Neural progenitor cell (in vitro differentiated cells): Measurements from ENCODE around the gene MYLK. TPM values are rescaled to one million over a fixed set of nuclear protein-coding genes. Genes with fewer than 3 reads are reported as not detected.

Experiments used
- DNase-seq: peaks from one replicate; pipeline ENCODE4 v3.0.0-alpha.2; 2016; ENCODE audit warnings: low spot score
- H2AFZ ChIP-seq: fragments of 200-600 bp; sonication (generic); replicated peaks from 2 replicates; pipeline ENCODE4 v1.6.1; 2016; ENCODE audit warnings: antibody characterized with exemption
- H3F3A ChIP-seq: fragments of 200-600 bp; sonication (generic); 2 replicates; pipeline ENCODE4 v1.6.1; 2016; ENCODE audit warnings: antibody characterized with exemption, low read depth
- H3K27ac ChIP-seq: fragments of 200-600 bp; sonication (generic); 2 replicates; pipeline ENCODE4 v1.5.1; 2016; ENCODE audit warnings: mild to moderate bottlenecking
- H3K27me3 ChIP-seq: fragments of 200-600 bp; sonication (generic); 2 replicates; pipeline ENCODE4 v1.6.1; 2016; ENCODE audit warnings: mild to moderate bottlenecking, moderate library complexity
- H3K36me3 ChIP-seq: fragments of 200-600 bp; sonication (generic); 2 replicates; pipeline ENCODE4 v1.5.1; 2016
- H3K4me1 ChIP-seq: fragments of 200-600 bp; sonication (generic); 2 replicates; pipeline ENCODE4 v1.6.1; 2016; ENCODE audit warnings: mixed run types
- H3K4me2 ChIP-seq: fragments of 200-600 bp; sonication (generic); 2 replicates; pipeline ENCODE4 v1.6.1; 2016
- H3K4me3 ChIP-seq: fragments of 200-600 bp; sonication (generic); 2 replicates; pipeline ENCODE4 v1.5.1; 2016
- H3K79me2 ChIP-seq: fragments of 200-600 bp; sonication (generic); 2 replicates; pipeline ENCODE4 v1.6.1; 2016; ENCODE audit warnings: low read depth
- H3K9ac ChIP-seq: fragments of 200-600 bp; sonication (generic); 2 replicates; pipeline ENCODE4 v1.6.1; 2016
- H3K9me3 ChIP-seq: fragments of 200-600 bp; sonication (generic); 2 replicates; pipeline ENCODE4 v1.5.1; 2016; ENCODE audit warnings: low read depth
- H4K20me1 ChIP-seq: fragments of 200-600 bp; sonication (generic); 2 replicates; pipeline ENCODE4 v1.6.1; 2016; ENCODE audit warnings: low read depth
- H3K27ac Mint-ChIP-seq: 3 replicates; pipeline ENCODE4 v1.8.0; 2021; ENCODE audit warnings: mixed read lengths
- H3K27me3 Mint-ChIP-seq: 2 replicates; pipeline ENCODE4 v1.8.0; 2022; ENCODE audit warnings: low read depth, mild to moderate bottlenecking, inconsistent platforms, moderate library complexity, mixed read lengths; ENCODE audit not compliant: insufficient read depth
- H3K36me3 Mint-ChIP-seq: 3 replicates; pipeline ENCODE4 v1.8.0; 2021; ENCODE audit warnings: mixed read lengths
- H3K4me1 Mint-ChIP-seq: 3 replicates; pipeline ENCODE4 v1.8.0; 2021; ENCODE audit warnings: mixed read lengths
- H3K4me3 Mint-ChIP-seq: 3 replicates; pipeline ENCODE4 v1.8.0; 2021; ENCODE audit warnings: mild to moderate bottlenecking, moderate library complexity, mixed read lengths
- H3K9me3 Mint-ChIP-seq: 3 replicates; pipeline ENCODE4 v1.8.0; 2020; ENCODE audit warnings: mixed read lengths
- CTCF ChIP-seq: fragments of 200-600 bp; sonication (generic); IDR thresholded peaks from 2 replicates; pipeline ENCODE4 v1.5.1; 2017; ENCODE audit warnings: antibody characterized with exemption, mild to moderate bottlenecking
- EZH2 ChIP-seq: fragments of 200-600 bp; sonication (generic); IDR thresholded peaks from 2 replicates; pipeline ENCODE4 v1.6.1; 2017; ENCODE audit warnings: antibody characterized with exemption, mild to moderate bottlenecking, moderate library complexity
- EZH2phosphoT487 ChIP-seq: fragments of 200-600 bp; sonication (generic); IDR thresholded peaks from 2 replicates; pipeline ENCODE4 v1.6.1; 2017; ENCODE audit warnings: antibody characterized with exemption
- total RNA-seq: library from RNA; depleted of rRNA; stranded (reverse); fragments of >200 nt; gene quantifications from 2 replicates; pipeline ENCODE4 v1.2.3, GENCODE V29; 2015; ENCODE audit warnings: low replicate concordance

MYLK gene
- total RNA-seq, 1 donor from 2014 or later: 28.4 TPM

GRCh38 chr3:123627673-123628670, 256.2 kb downstream of the MYLK start:
- DNase-seq: no peak
- H3K4me2 ChIP-seq: no peak overlapping the region
- H4K20me1 ChIP-seq: peaks cover 6% of the 10 kb centered on the region
- H3F3A ChIP-seq: peaks cover 9% of the 10 kb centered on the region
- H3K27ac Mint-ChIP-seq: peak overlapping the region; percentile 72
- H3K4me3 ChIP-seq: no peak overlapping the region
- H3K79me2 ChIP-seq: no peaks in the 10 kb centered on the region
- H3K27ac ChIP-seq: no peak overlapping the region
- H3K9ac ChIP-seq: no peak overlapping the region
- H3K9me3 ChIP-seq: no peaks in the 10 kb centered on the region
- H3K9me3 Mint-ChIP-seq: no peaks in the 10 kb centered on the region
- no peak overlapping the region for H3K4me3 Mint-ChIP-seq
- H3K4me1 Mint-ChIP-seq: peaks cover 10% of the 10 kb centered on the region
- H3K4me1 ChIP-seq: peaks cover 13% of the 10 kb centered on the region
- H3K36me3 Mint-ChIP-seq: peaks cover 45% of the 10 kb centered on the region
- no peak overlapping the region for H2AFZ ChIP-seq
- H3K27me3 ChIP-seq: no peaks in the 10 kb centered on the region
- peaks cover 3% of the 10 kb centered on the region for H3K27me3 Mint-ChIP-seq
- TF ChIP-seq EZH2phosphoT487 (no peak), CTCF (no peak), EZH2 (no peak)
- no peaks in the 10 kb centered on the region for H3K36me3 ChIP-seq

- Mint-ChIP-seq H3K4me3 (no peak overlapping the region), H3K27ac (no peak overlapping the region), H3K36me3 (peaks cover 45% of the 10 kb centered on the region), H3K4me1 (peaks cover 3% of the 10 kb centered on the region), H3K27me3 (peaks cover 3% of the 10 kb centered on the region), H3K9me3 (no peaks in the 10 kb centered on the region)
- Histone ChIP-seq H3K9ac (no peak overlapping the region), H3K79me2 (no peaks in the 10 kb centered on the region), H3K4me2 (no peak overlapping the region), H3K27ac (no peak overlapping the region), H3K27me3 (no peaks in the 10 kb centered on the region), H3K4me1 (peaks cover 5% of the 10 kb centered on the region), H3K4me3 (no peak overlapping the region), H4K20me1 (no peaks in the 10 kb centered on the region), H2AFZ (no peak overlapping the region), H3F3A (peaks cover 2% of the 10 kb centered on the region), H3K9me3 (no peaks in the 10 kb centered on the region), H3K36me3 (no peaks in the 10 kb centered on the region)
- TF ChIP-seq CTCF: no peak
- TF ChIP-seq EZH2phosphoT487: no peak
- no peak for TF ChIP-seq EZH2
- no peak for DNase-seq
These were observed 257.3 kb downstream of the MYLK start for GRCh38 chr3:123626881-123627280.

GRCh38 chr3:123624302-123624701, 259.8 kb downstream of the MYLK start:
- Histone ChIP-seq H3K9me3 (no peaks in the 10 kb centered on the region), H2AFZ (no peak overlapping the region), H3K27ac (no peak overlapping the region), H3K4me2 (no peak overlapping the region), H4K20me1 (no peaks in the 10 kb centered on the region), H3K4me3 (no peak overlapping the region), H3K4me1 (no peaks in the 10 kb centered on the region), H3K79me2 (no peaks in the 10 kb centered on the region), H3K9ac (no peak overlapping the region), H3K27me3 (no peaks in the 10 kb centered on the region), H3K36me3 (no peaks in the 10 kb centered on the region), H3F3A (peaks cover 4% of the 10 kb centered on the region)
- Mint-ChIP-seq H3K9me3 (no peaks in the 10 kb centered on the region), H3K4me1 (no peaks in the 10 kb centered on the region), H3K27ac (no peak overlapping the region), H3K4me3 (no peak overlapping the region), H3K36me3 (peaks cover 31% of the 10 kb centered on the region), H3K27me3 (peaks cover 3% of the 10 kb centered on the region)
- TF ChIP-seq EZH2phosphoT487 (no peak), EZH2 (no peak), CTCF (no peak)
- DNase-seq: no peak
